ENCODE results near the gene DYRK1A.

The DYRK1A gene

DNA sequence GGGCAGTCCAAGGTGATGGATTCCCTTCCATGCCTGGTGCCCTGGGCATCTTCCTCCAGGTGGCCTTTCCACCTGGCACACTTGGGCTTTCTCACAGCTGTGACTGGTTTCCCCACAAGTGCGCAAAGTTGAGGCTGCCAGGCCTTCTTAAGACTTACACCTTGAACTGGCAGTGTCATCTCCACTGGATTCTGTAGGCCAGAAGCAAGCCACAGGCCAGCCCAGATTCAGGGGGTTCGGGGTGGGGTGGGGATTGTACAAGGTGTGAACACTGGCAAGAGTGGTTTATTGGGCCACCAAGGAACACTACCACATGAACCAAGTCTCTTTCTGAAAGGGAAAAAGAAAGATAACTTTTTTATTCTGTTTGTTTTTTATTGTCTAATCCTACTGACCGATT, 27.2 kb downstream of the DYRK1A start:
- no peak for DNase-seq (ENCODE audit: low read depth)
- TF ChIP-seq, protein P1, sequence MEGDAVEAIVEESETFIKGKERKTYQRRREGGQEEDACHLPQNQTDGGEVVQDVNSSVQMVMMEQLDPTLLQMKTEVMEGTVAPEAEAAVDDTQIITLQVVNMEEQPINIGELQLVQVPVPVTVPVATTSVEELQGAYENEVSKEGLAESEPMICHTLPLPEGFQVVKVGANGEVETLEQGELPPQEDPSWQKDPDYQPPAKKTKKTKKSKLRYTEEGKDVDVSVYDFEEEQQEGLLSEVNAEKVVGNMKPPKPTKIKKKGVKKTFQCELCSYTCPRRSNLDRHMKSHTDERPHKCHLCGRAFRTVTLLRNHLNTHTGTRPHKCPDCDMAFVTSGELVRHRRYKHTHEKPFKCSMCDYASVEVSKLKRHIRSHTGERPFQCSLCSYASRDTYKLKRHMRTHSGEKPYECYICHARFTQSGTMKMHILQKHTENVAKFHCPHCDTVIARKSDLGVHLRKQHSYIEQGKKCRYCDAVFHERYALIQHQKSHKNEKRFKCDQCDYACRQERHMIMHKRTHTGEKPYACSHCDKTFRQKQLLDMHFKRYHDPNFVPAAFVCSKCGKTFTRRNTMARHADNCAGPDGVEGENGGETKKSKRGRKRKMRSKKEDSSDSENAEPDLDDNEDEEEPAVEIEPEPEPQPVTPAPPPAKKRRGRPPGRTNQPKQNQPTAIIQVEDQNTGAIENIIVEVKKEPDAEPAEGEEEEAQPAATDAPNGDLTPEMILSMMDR (conservative IDR thresholded peaks at IDR 0.05; ENCODE audit: low read length): no peak
- H3K4me3 ChIP-seq (ENCODE audit: low read length): no peak overlapping the region

DNA sequence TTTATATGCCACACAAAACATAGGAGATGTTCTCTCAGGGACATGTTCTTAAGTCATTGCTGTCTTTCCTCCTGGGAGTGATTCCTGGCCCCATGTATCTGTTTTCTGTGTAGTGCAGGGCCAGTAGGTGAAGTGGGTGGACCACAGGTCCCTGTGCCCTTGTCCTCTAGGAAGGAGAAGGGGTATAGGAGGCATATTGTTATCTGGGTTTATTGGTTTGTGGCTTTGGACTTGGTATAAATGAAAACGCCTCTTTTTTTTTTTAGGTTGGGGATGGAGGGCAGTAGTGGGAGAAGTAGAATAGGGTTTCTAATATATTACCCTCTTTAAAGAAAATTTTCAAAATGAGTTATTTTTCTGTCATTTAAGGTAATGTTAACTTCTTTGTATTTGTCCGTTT, 29.4 kb downstream of the DYRK1A start:
- TF ChIP-seq, protein P1 (conservative IDR thresholded peaks at IDR 0.05; ENCODE audit: low read length): no peak
- DNase-seq (ENCODE audit: low read depth): no peak

DNA sequence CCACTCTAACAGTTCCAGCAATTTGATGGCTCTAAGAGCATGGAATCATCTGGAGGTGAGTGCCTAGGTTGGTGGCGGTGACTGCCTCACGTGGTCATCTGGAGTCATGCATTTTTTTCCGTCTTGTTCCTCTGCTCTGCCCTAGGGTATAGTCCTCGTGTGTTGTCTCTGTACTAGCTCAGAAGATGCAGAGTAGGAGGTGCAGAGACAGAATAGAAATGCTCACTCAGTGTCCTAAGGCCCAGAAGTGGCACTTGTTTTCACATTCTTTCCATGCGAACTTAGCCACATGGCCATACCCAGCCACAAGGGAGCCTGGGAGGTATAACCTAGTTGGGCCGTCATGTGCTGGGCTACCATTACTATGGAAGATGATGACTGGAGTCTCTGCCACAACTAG, 30.3 kb downstream of the DYRK1A start:
- TF ChIP-seq, protein P1 (conservative IDR thresholded peaks at IDR 0.05; ENCODE audit: low read length): no peak
- DNase-seq (ENCODE audit: low read depth): no peak
- H3K4me3 ChIP-seq (ENCODE audit: low read length): no peak overlapping the region

More for the DNA sequence above, 29.4 kb downstream of the DYRK1A start:
- no peak overlapping the region for H3K4me3 ChIP-seq (ENCODE audit: low read length)

DNA sequence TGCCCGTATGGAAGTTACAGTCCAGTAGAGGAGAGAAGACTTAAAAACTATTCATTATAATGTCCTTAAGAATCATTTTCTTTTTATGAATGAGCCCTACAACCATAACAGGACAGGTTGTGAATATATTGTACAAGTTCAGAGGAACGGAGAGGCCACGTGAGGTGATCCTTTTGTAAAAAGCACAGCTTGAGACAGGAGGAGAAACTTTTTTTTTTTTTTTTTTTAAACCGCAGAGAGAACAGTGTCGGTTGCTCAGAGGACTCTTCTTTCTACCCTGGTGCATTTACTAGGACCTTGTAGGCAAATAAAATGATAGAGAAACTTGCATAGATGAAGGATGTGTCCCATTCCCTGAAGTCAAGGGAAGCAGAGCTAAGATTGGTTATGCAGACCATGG, 32.1 kb downstream of the DYRK1A start:
- DNase-seq (ENCODE audit: low read depth): no peak
- TF ChIP-seq, protein P1 (conservative IDR thresholded peaks at IDR 0.05; ENCODE audit: low read length): no peak
- H3K4me3 ChIP-seq (ENCODE audit: low read length): no peak overlapping the region

DNA sequence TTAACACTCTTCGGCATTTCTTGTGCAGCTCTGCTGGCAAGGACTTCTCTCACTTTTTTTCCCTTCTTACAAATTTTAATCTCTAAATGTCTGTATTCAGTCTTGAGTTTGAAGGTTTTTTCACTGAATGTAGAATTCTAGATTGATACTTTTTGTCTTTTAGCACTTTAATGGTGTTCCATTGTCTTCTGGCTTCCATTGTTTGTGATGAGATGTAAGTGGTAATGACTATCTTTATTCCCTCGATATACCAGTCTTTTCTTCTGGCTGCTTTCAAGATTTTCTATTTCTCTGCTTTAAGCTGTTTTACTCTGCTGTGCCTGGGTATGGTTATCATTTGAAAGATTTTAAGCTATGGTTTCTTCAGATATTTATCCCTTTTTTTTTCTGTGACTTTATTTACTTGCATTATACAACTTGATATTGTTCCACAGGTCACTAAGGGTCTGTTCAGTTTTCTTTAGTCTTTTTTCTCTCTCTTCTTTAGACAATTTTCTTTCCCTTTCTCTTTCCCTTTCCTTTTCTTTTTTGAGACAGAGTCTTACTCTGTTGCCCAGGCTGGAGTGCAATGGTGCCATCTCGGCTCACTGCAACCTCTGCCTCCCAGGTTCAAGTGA, 35.8 kb downstream of the DYRK1A start:
- no peak overlapping the region for H3K4me3 ChIP-seq (ENCODE audit: low read length)
- TF ChIP-seq, protein P1 (conservative IDR thresholded peaks at IDR 0.05; ENCODE audit: low read length): no peak
- no peak for DNase-seq (ENCODE audit: low read depth)

DNA sequence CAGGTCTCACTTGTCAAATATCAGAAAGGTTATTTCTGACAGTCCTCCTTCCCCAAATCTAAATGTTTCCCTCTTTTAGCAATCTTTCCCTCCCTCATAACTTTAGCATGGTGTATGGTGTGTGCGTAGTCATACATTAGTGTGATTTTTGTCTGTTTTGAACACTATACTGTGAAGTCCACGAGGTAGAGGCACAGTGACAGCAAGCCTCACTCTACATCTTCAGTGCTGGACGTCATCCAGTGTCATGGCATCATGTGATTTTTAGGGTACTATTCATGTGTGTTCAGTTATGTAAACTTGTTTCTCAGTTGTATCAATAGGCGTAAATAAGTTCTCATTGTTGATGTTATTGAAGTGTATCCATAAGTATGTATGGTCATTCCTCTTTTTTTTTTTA, 39.1 kb downstream of the DYRK1A start:
- no peak for DNase-seq (ENCODE audit: low read depth)
- no peak overlapping the region for H3K4me3 ChIP-seq (ENCODE audit: low read length)
- TF ChIP-seq, protein P1 (conservative IDR thresholded peaks at IDR 0.05; ENCODE audit: low read length): no peak

DNA sequence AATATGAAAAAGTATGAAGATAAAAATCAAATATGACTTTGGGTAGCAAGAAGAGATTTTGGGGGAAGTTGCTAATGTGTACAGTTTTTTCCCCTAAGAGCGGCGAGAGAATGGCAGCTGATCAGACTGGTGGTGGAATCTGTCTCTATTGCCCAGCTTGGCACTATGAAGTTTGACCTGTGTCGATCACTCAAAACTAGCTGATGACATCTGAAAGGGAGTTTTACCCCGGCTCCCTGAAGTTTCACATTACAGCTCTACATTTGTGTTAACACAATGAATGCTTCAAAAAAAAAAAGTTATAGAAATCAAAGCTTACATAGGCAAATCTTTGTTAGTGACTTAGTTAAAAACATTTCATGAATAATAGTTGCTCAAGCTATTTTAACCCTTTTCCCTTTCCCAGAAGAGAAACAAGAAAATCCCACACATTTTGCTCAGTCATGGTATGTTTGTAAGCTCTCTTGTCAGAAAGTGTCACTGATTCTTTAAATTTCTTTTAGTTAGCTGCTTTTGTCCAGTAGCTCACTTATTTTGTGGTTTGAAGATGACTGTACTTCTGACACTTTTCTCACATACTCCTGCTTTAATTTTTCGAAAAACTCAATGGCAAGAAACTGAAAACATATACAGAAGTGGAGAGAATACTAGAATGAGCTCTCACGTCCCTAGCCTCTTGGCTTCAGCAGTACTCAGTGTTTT, 41.3 kb downstream of the DYRK1A start:
- peak; percentile 55 for DNase-seq (ENCODE audit: low read depth)
- H3K4me3 ChIP-seq (ENCODE audit: low read length): peak overlapping the region; percentile 17
- TF ChIP-seq, protein P1 (conservative IDR thresholded peaks at IDR 0.05; ENCODE audit: low read length): no peak
